KOPT-K1 (cell line): ENCODE data around the gene PCCA.
"Not testable (repeated sequence)": the region's sequence is repeated elsewhere in the genome, so short reads cannot be mapped to it uniquely, and the experiment has no call there.

Experiments
- H3K27ac ChIP-seq: fragments of 200-600 bp; sonication (generic); 2 replicates; pipeline ENCODE4 v1.5.1; 2016; ENCODE audit warnings: antibody characterized with exemption, mild to moderate bottlenecking, low read depth, low read length; ENCODE audit not compliant: poor library complexity, severe bottlenecking
- H3K36me3 ChIP-seq: fragments of 200-600 bp; sonication (generic); 2 replicates; pipeline ENCODE4 v1.5.1; 2017; ENCODE audit warnings: antibody characterized with exemption, mild to moderate bottlenecking, low read length, moderate library complexity; ENCODE audit not compliant: insufficient read depth
- H3K9me3 ChIP-seq: fragments of 200-600 bp; sonication (generic); 2 replicates; pipeline ENCODE4 v1.5.1; 2017; ENCODE audit warnings: antibody characterized with exemption, low read length, mild to moderate bottlenecking; ENCODE audit not compliant: insufficient read depth, poor library complexity, severe bottlenecking

Gene PCCA

GRCh38 chr13:100365680-100366079 lies 276.8 kb downstream of the PCCA start:
- Histone ChIP-seq H3K9me3 (no peaks in the 10 kb centered on the region), H3K27ac (no peak overlapping the region), H3K36me3 (no peaks in the 10 kb centered on the region)

- Histone ChIP-seq H3K36me3 (no peaks in the 10 kb centered on the region), H3K27ac (no peak overlapping the region), H3K9me3 (peaks cover 27% of the 10 kb centered on the region)
Observed at GRCh38 chr13:100378533-100378932, 289.6 kb downstream of the PCCA start.

- peaks cover 27% of the 10 kb centered on the region for H3K9me3 ChIP-seq
- no peaks in the 10 kb centered on the region for H3K36me3 ChIP-seq
- no peak overlapping the region for H3K27ac ChIP-seq
Observed at GRCh38 chr13:100381595-100382224, 292.8 kb downstream of the PCCA start.

- Histone ChIP-seq H3K9me3 (peaks cover 19% of the 10 kb centered on the region), H3K27ac (no peak overlapping the region), H3K36me3 (no peaks in the 10 kb centered on the region)
Observed at GRCh38 chr13:100382785-100383184, 293.9 kb downstream of the PCCA start.

GRCh38 chr13:100387416-100387815 lies 298.5 kb downstream of the PCCA start:
- no peak overlapping the region for H3K27ac ChIP-seq
- no peaks in the 10 kb centered on the region for H3K36me3 ChIP-seq
- H3K9me3 ChIP-seq = no peaks in the 10 kb centered on the region

GRCh38 chr13:100388150-100388549 lies 299.3 kb downstream of the PCCA start:
- peak overlapping the region; percentile 65 for H3K27ac ChIP-seq
- H3K36me3 ChIP-seq, H3K9me3 ChIP-seq: not testable (repeated sequence)

- Histone ChIP-seq H3K27ac (peak overlapping the region; percentile 65), H3K36me3 (no peaks in the 10 kb centered on the region), H3K9me3 (no peaks in the 10 kb centered on the region)
Observed at GRCh38 chr13:100388923-100389322, 300.0 kb downstream of the PCCA start.

GRCh38 chr13:100389617-100390016 lies 300.7 kb downstream of the PCCA start:
- H3K36me3 ChIP-seq = no peaks in the 10 kb centered on the region
- H3K27ac ChIP-seq = peak overlapping the region; percentile 65

GRCh38 chr13:100392709-100393630 lies 304.1 kb downstream of the PCCA start:
- Histone ChIP-seq H3K27ac (peak overlapping the region; percentile 65), H3K36me3 (no peaks in the 10 kb centered on the region), H3K9me3 (no peaks in the 10 kb centered on the region)

More at GRCh38 chr13:100389617-100390016, 300.7 kb downstream of the PCCA start:
- H3K9me3 ChIP-seq = no peaks in the 10 kb centered on the region

- peak overlapping the region; percentile 65 for H3K27ac ChIP-seq
- no peaks in the 10 kb centered on the region for H3K9me3 ChIP-seq
- H3K36me3 ChIP-seq = no peaks in the 10 kb centered on the region
Observed at GRCh38 chr13:100394005-100394695, 305.3 kb downstream of the PCCA start.

GRCh38 chr13:100395698-100396373 lies 306.9 kb downstream of the PCCA start:
- H3K27ac ChIP-seq = peak overlapping the region; percentile 2
- H3K36me3 ChIP-seq = no peaks in the 10 kb centered on the region
- no peaks in the 10 kb centered on the region for H3K9me3 ChIP-seq

- Histone ChIP-seq H3K9me3 (no peaks in the 10 kb centered on the region), H3K27ac (no peak overlapping the region), H3K36me3 (no peaks in the 10 kb centered on the region)
Observed at GRCh38 chr13:100396776-100397175, 307.9 kb downstream of the PCCA start.

- peak overlapping the region; percentile 10 for H3K27ac ChIP-seq
- no peaks in the 10 kb centered on the region for H3K9me3 ChIP-seq
- no peaks in the 10 kb centered on the region for H3K36me3 ChIP-seq
Observed at GRCh38 chr13:100397627-100398026, 308.7 kb downstream of the PCCA start.

- no peaks in the 10 kb centered on the region for H3K36me3 ChIP-seq
- no peak overlapping the region for H3K27ac ChIP-seq
- H3K9me3 ChIP-seq = peaks cover 6% of the 10 kb centered on the region
Observed at GRCh38 chr13:100398360-100398759, 309.5 kb downstream of the PCCA start.

- H3K36me3 ChIP-seq = no peaks in the 10 kb centered on the region
Observed at GRCh38 chr13:100399455-100399854, 310.6 kb downstream of the PCCA start.

More at GRCh38 chr13:100399455-100399854, 310.6 kb downstream of the PCCA start:
- Histone ChIP-seq H3K27ac (no peak overlapping the region), H3K9me3 (peaks cover 17% of the 10 kb centered on the region)
